AML-193 (cell line): ENCODE data around the gene EMP2.
"Not testable (repeated sequence)": the region's sequence is repeated elsewhere in the genome, so short reads cannot be mapped to it uniquely, and the experiment has no call there.

ENCODE experiments used
- DNase-seq, 2 experiments: peaks; one replicate each; lab custom pipeline; 2025; lab: John Stamatoyannopoulos, UW

Gene EMP2, protein sequence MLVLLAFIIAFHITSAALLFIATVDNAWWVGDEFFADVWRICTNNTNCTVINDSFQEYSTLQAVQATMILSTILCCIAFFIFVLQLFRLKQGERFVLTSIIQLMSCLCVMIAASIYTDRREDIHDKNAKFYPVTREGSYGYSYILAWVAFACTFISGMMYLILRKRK

DNA sequence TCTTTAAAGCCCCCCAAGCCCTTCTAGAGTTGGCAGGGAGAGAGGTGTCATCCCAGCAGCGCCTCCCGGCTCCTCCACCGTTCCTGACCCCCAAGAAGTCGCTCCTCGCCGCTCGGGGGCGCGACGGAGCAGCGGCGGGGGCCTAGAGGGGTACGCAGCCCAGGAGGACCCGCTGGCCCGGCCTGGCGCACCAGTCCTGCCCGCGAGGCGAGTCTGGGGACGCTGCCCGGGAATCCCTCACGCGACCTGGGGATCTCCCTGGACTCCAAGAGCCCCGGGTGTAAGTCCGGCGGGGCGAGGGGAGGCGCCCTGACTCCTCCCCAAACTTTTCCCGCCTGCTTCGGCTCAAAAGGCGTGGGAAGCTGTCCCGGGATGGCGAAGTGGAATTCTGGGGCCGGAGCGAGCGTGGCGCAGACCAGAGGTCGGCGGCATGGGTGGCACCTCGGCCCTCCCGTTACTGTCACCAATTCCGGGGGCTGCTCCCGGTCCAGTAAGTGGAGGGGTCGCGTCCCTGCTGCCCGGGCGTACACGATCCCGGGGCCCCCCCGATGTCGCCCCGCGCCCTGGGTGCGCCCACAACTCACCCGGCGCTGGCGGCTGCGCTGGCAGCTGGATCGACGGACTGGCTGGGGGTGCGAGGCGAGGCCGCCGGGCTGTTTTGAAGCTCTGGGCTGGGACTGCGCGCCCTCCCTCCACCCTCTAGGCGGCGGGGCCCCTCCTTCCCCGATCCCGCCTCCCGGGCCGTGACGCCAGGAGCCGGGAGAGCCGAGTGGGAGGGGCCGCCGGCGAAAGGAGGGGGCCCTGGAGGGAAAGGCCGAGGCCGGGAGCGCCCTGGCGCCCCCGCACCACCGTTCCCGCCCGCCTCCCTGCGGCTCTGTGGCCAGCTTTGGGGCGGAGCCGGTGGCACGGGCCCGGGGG lies at the start of gene EMP2:
Gene EMP2 (minus strand): TSS at position 634 of the 918 bp plus-strand sequence. CDS start 32,981 bp downstream, outside the sequence.
- DNase-seq, result no peak

GRCh38 chr16:10629592-10629963 lies 49.2 kb upstream of the EMP2 start:
- no peak for DNase-seq

DNA sequence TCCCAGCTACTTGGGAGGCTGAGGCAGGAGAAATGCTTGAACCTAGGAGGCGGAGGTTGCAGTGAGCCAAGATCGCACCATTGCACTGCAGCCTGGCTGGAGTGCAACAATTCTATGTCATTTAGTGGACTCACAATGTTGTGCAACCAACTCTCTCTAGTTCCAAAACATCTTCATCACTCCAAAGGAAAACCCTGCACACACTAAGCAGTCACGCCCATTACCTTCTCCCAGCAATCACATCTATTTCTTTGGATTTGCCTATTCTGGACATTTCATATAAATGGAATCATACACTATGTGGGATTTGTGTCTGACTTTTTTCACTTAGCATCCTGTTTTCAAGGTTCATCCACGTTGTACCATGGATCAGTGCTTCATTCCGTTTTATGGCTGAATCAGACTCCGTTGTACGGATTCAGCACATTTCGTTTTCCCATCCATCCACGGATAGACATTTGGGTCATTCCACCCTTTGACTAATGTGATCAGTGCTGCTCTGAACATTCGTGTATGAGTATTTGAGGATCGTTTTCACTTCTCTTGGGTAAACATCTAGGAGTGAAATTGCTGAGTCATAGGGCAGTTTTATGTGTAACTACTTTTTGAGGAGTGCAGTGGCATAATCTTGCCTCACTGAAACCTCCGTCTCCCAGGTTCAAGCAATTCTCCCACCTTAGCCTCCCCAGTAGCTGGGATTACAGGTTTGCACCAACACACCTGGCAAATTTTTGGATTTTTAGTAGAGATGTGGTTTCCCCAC lies 45.4 kb upstream of the EMP2 start:
- no peak for DNase-seq

GRCh38 chr16:10624527-10624926 lies 44.1 kb upstream of the EMP2 start:
- no peak for DNase-seq

- no peak for DNase-seq
Measured at GRCh38 chr16:10623059-10623458, 42.7 kb upstream of the EMP2 start.

- DNase-seq, result no peak
Measured at GRCh38 chr16:10622036-10622921, 41.9 kb upstream of the EMP2 start.

GRCh38 chr16:10621216-10621949 lies 41.0 kb upstream of the EMP2 start:
- DNase-seq, result not testable (repeated sequence)

DNA sequence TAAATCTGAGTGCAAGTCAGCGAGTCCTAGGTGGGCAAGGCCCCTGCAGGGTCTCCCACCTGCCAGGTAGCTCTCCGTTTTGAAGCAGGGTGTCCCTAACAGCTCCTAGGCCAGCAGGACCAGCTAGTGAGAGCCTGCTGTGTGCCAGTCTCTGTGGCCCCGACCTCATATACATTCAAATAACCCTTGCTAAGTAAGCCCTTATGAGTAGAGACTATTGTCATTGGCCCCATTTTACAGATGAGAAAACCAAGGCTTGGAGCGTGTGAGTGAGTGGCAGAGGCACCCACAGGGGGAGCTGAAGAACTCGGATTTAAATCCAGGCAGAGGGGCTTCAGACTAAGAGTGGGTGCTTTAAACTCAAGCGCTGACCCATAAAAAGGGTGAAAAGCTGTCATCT lies 39.7 kb upstream of the EMP2 start:
- DNase-seq, result no peak

DNA sequence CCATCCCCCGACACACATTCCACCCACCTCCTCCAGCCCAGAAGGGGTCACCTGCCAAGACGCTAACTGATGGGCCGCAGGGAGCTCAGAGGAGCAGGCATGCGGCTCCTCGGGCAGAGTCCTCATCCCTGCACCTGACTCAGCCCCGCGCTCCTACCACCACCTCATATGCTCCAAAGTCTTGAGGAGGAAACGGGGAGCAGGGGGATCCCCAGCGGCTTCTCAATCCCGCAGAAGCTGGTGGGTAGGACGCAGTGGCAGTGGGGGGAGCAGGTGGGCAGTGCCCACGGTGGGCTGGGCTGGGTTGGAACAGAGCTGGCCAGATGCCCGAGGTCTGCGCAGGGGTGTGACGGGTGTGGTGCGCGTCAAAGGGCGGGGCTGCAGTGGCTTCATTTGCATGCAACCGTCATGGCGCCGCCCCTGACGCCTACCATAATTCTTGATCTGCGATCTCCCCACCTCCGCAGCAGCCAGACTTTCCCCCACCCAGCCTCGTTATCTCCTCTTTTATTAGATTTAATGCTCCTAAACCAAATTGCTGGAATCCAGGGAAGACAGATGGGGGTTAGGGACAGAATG lies 39.0 kb upstream of the EMP2 start:
- DNase-seq, result no peak

DNA sequence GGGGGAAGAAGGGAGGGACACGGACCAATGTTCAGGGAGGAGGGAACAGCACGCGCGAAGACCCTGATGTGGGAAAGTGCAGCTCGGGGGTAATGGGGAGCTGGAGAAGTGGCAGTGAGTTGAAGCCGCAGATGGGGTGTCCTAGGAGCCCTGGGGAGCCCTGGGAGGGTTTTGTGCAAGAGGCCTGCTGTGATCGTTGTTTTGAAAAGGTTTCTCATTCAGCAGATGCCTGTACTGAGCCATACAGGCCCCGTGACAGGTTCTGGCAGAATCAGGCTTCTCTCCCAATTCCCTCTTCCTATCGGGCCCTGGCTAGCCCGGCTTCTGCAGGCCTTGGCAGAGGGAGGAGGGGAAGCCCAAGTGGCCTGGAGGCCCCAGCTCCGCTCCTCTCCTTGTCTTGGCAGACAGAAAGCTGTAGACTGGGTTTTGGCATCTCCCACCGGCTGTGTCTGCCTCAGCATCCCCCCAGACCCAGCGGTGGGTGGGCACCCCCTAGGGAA lies 38.4 kb upstream of the EMP2 start:
- no peak for DNase-seq

DNA sequence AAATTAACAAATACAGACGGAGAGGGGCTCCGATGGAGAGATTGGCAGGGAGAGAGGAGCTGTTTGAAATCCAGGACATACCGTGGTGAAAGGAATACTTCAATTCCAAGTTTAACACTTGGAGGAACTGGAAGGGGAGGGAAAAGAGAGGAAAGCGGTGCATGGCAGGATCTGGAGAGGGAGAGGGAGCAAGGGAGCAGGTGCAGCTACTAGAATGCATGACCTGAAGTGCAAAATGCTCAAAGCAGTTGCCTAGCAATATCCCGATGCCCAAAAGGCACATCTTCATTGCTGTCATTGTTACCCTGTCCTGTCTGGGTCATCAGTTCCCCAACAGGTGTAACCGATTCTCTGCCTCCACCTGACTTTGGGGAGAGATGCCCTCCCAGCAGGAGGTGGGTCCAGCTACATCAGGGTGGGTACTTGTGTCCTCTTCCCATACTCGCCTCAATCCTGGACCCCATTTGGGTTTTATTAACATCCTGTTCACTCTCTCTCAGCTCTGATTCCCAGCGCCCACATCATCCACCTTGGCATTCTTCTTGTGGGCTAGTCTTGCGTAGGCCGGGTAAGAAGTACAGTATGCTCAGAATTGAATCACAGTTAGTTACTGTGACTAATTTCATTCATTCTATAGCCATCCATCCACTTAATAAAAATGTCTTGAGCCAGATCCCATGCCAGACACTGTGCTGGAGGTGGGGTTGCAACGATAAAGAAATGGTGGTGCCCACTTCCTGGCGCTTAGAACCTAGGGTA lies 37.4 kb upstream of the EMP2 start:
- no peak for DNase-seq

DNA sequence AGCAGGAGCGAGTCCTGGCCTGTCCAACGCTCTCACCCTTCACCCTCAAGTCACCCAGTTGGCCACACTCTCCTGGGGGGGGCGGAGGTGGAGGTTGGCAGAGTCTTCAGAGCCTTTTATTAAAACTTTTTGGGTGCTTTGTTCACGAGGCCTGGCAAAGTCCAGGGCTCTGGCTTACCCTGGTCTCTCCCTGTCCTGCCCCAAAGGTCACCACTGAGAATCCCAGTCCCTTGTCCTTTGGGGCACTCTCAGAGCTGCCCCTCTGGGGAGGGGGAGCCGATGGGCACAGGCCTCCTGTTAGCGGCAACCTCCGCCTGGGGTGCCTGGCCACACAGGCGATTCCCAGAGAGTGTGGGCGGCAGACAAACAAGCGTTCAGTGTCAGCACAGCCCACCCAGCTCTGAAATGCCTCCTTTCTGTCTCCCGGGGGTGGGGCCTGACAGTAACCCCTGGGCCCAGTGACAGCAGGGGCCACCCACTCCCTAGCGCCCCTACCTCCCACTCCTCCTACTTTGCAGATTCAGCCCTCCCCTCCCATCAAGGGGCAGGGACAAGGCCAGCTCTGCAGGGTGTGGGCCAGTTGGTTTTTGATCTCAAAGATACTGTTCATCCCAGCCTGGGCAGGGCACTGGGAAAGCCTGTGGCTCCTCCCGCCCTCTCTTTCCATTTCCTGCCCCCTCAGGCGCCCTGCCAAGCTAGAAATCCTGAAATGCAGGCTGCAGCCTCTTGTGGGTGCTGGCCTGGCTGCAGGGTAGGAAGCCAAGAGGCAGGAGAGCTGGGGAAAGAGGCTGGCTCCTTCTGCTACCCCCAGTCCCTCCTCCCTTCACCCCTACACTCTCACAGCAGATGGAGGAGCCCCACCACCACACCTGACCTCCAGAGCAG lies 36.6 kb upstream of the EMP2 start:
- DNase-seq, result no peak

DNA sequence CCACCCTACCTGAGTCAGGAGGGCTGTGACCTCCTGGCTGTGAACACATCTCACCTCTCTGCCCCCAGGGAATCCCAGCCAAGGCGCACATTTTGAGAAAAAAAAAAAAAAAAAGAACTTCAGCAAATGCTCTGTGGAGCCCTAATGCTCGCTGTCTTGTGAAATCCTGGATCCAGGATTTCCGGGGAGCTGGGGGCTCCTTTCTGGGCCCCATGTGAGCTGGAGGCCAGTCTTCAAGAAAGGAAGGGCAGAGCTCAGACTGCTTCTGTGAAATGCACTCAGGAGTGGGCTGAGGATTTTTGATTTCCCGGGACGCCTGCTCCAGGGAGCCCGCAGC lies 36.0 kb upstream of the EMP2 start:
- no peak for DNase-seq

DNA sequence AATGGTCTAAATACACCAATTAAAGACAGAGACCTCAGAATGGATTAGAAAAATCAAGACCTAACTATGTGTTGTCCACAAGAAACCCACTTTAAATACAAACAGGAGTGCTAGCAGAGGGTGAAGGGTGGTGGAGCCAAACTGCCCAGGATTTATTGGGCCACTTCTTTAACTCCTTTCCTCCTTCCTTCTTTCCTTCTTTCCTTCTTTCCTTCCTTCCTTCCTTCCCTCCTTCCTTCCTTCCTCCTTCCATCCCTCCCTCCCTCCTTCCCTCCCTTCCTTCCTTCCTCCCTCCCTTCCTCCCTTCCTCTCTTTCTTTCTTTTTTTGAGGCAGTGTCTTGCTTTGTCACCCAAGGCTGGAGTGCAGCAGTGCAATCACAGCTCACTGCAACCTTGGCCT lies 34.3 kb upstream of the EMP2 start:
- no peak for DNase-seq

DNA sequence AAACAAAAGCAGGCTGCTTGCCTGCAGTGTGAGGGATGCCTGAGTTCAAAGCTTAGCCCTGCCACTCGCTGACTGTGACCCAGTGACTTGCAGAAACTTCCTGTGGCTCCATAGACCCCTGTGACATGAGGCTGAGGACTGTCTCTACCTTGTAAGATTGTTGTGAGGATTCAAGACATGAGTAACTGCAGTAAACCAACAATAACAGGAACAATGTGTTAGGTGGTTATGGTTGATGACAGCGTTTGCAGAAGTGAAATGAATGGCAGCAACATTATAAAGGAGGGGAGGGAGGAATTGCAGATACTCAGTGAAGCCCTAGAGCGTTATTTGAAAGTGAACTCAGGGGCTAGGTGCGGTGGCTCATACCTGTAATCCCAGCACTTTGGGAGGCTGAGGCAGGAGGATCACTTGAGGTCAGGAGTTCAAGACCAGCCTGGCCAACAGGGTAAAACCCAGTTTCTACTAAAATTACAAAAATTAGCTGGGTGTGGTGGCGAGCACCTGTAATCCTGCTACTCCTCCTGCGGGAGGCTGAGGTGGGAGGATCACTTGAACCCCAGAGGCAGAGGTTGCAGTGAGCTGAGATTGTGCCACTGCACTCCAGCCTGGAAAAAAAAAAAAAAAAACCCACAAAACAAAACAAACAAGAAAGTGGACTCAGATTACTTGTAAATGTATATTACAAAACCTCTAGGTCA lies 33.5 kb upstream of the EMP2 start:
- no peak for DNase-seq

- no peak for DNase-seq
Measured at GRCh38 chr16:10612649-10613179, 32.3 kb upstream of the EMP2 start.

DNA sequence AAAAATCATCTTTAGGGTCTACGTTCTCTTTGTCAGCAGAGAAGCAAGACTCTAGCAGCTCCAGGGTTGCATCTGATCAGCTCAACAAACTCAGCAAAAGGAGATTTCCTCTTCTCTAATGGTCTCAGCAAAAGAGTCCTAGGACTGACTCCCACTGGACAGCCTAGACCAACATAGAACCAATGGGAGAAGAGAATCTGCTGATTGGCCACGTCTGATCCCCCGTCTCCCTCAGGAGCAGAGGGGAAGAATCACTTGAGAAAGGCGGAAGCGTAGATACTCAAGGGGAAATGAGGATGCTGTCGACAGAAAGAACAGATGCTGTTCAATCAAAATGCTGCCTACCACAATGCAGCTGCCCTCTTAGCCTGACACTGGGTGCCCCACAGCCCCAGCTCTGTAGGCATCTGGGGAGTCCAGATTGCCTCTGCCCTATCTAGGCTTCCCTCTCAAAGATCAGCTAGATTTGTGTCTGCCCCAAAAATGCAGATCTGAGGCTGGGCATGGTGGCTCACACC lies 31.5 kb upstream of the EMP2 start:
- DNase-seq, result no peak
